Thoracic aorta (tissue), 2 donors: ENCODE data around the gene GCK. TPM values are rescaled to one million over a fixed set of nuclear protein-coding genes. Genes with fewer than 3 reads are reported as not detected.
"Not testable (repeated sequence)": the region's sequence is repeated elsewhere in the genome, so short reads cannot be mapped to it uniquely, and the experiment has no call there.

Experiments
- ATAC-seq: fragments of 150-250 bp; one replicate; pipeline ENCODE4 v1.8.0; 2017; ENCODE audit warnings: low read depth; ENCODE audit not compliant: insufficient number of reproducible peaks, low FRiP score
- DNase-seq: peaks from one replicate; pipeline ENCODE4 v3.0.0-alpha.2; 2020; ENCODE audit warnings: low spot score
- H3K27ac ChIP-seq, 2 donors: fragments of 200-600 bp; sonication (generic); 1 replicate in 1 of 2; 2 replicates in 1 of 2; pipeline ENCODE4 v1.5.1; 2016; ENCODE audit warnings: mild to moderate bottlenecking in 2 of 2, moderate library complexity in 2 of 2
- H3K27me3 ChIP-seq: fragments of 200-600 bp; sonication (generic); replicated peaks from 2 replicates; pipeline ENCODE4 v1.6.0; 2016; ENCODE audit warnings: mild to moderate bottlenecking; ENCODE audit not compliant: insufficient read depth
- H3K36me3 ChIP-seq: fragments of 200-600 bp; sonication (generic); one replicate; pipeline ENCODE4 v1.5.1; 2016
- H3K4me1 ChIP-seq, 2 donors: fragments of 200-600 bp; sonication (generic); 1 replicate in 1 of 2; 2 replicates in 1 of 2; pipeline versions ENCODE4 v1.5.1 to v1.6.0; 2016; ENCODE audit warnings: low read depth in 2 of 2, mild to moderate bottlenecking in 1 of 2; ENCODE audit not compliant: control insufficient read depth in 1 of 2
- H3K4me3 ChIP-seq: fragments of 200-600 bp; sonication (generic); 2 replicates; pipeline ENCODE4 v1.5.1; 2016; ENCODE audit warnings: mild to moderate bottlenecking
- H3K9me3 ChIP-seq: fragments of 200-600 bp; sonication (generic); 2 replicates; pipeline ENCODE4 v1.5.1; 2016
- CTCF ChIP-seq: fragments of 200-600 bp; sonication (generic); IDR thresholded peaks from one replicate; pipeline ENCODE4 v1.5.1; 2019; ENCODE audit warnings: antibody characterized with exemption
- total RNA-seq, 2 donors: library from RNA; depleted of rRNA; stranded (reverse); fragments of >200 nt; gene quantifications; one replicate each; pipeline versions ENCODE4 v1.1.0 to v1.2.3, GENCODE V29; 2016

The GCK gene
- total RNA-seq, 2 donors from 2014 or later: 1.6 to 2.3 TPM

- DNase-seq: no peak
- Histone ChIP-seq H3K27me3 (no peaks in the 10 kb centered on the region), H3K9me3 (no peaks in the 10 kb centered on the region), H3K4me1 (peaks cover 0 to 3% of the 10 kb centered on the region in 2 donors), H3K27ac (no peak overlapping the region), H3K4me3 (no peak overlapping the region), H3K36me3 (no peaks in the 10 kb centered on the region)
- no peak for TF ChIP-seq CTCF
- ATAC-seq: no peak
Observed at GRCh38 chr7:44128721-44129582, 60.3 kb downstream of the GCK start.

DNA sequence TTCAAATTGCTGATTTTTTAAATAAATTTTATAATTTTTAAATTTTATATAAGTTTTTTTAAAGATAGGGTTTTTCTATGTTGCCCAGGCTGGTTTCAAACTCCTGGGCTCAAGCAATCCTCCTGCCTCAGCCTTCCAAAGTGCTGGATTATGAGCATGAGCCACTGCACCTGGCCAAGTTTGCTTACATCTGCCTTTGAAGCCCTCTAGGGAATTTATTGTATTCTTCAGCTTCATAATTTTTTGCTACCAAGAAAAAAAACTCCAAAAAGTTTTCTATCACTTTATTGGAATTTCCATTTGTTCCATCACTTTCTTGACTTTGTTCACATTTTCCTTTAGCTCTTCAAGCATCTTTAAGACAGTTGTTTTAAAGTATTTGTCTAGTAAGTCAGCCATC, 62.1 kb downstream of the GCK start:
- no peak for ATAC-seq
- Histone ChIP-seq H3K27ac (no peak overlapping the region), H3K9me3 (no peaks in the 10 kb centered on the region)

DNA sequence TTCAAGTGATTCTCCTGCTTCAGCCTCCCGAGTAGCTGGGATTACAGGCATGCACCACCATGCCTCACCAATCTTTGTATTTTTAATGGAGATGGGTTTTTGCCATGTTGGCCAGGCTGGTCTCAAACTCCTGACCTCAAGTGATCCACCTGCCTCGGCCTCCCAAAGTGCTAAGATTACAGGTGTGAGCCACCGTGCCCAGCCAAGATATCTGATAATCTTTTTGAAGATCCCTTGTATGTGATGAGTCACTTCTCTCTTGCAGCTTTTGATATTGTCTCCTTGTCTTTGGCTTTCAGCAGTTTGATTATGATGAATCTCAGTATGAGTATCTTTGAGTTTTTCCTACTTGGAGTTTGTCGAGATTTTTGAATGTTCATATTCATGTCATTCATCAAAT, 62.7 kb downstream of the GCK start:
- not testable (repeated sequence) for H3K27ac ChIP-seq, H3K36me3 ChIP-seq, H3K9me3 ChIP-seq, H3K27me3 ChIP-seq, ATAC-seq, H3K4me3 ChIP-seq, DNase-seq
- peaks cover 8 to 17% of the 10 kb centered on the region in 2 donors for H3K4me1 ChIP-seq

More for the DNA sequence above, 62.1 kb downstream of the GCK start:
- Histone ChIP-seq H3K27me3 (no peaks in the 10 kb centered on the region), H3K4me3 (no peak overlapping the region), H3K36me3 (no peaks in the 10 kb centered on the region), H3K4me1 (peaks cover 7 to 12% of the 10 kb centered on the region in 2 donors)
- DNase-seq: no peak
- no peak for TF ChIP-seq CTCF

DNA sequence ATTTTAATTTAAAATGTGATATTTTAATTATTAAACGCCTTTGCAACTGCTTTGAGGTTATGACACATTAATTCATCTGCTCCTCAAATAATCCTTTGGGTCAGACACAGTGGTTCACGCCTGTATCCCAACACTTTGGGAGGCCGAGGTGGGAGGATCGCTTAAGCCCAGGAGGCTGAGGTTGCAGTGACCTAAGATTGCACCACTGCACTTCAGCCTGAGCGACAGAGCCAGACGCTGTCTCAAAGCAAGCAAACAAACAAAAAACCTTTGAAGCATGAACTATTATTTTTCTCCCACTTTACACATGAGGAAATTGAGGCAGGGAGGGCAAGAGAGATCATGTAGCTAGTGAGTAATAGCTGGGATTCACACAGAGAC, 64.4 kb downstream of the GCK start:
- no peak for DNase-seq
- no peak overlapping the region for H3K4me3 ChIP-seq

GRCh38 chr7:44123190-44124003, 65.8 kb downstream of the GCK start, which contains the start of gene POLD2:
TSS of gene POLD2 (minus strand) at chr7:44123548. CDS start at chr7:44122053, 1,495 bp downstream.
- H3K4me3 ChIP-seq: peak within 1 kb of the TSS; percentile 80
- TF ChIP-seq CTCF: peak; percentile 13
- H3K27me3 ChIP-seq: no peaks in the 10 kb centered on the region
- H3K9me3 ChIP-seq: no peaks in the 10 kb centered on the region
- no peaks in the 10 kb centered on the region for H3K36me3 ChIP-seq
- H3K27ac ChIP-seq: peak within 1 kb of the TSS; percentile 68 to 74
- peak; percentile 94 for DNase-seq
- ATAC-seq: peak; percentile 86
- H3K4me1 ChIP-seq: peaks cover 8 to 20% of the 10 kb centered on the region in 2 donors

More for the DNA sequence above, 64.4 kb downstream of the GCK start:
- H3K9me3 ChIP-seq: no peaks in the 10 kb centered on the region
- TF ChIP-seq CTCF: no peak
- peaks cover 8 to 20% of the 10 kb centered on the region in 2 donors for H3K4me1 ChIP-seq
- no peak overlapping the region for H3K27ac ChIP-seq
- no peaks in the 10 kb centered on the region for H3K36me3 ChIP-seq
- no peaks in the 10 kb centered on the region for H3K27me3 ChIP-seq
- ATAC-seq: no peak
